ENCODE data around the gene STK33.

The STK33 gene

GRCh38 chr11:8621147-8621546 lies 27.1 kb upstream of the STK33 start:
- H3K9ac ChIP-seq (ENCODE audit: low read length in 2 of 2) = no peak overlapping the region
- H3K27me3 ChIP-seq (ENCODE audit: control insufficient read depth in 1 of 2, insufficient read depth in 2 of 2, low read length in 2 of 2) = no peaks in the 10 kb centered on the region
- H3K36me3 ChIP-seq (ENCODE audit: control insufficient read depth in 2 of 2, insufficient read depth in 2 of 2, low read length in 2 of 2) = peaks cover 42 to 58% of the 10 kb centered on the region in 2 donors
- H3K9me3 ChIP-seq (ENCODE audit: control insufficient read depth in 2 of 2, low read length in 2 of 2) = no peaks in the 10 kb centered on the region
- H3K4me3 ChIP-seq (ENCODE audit: low read length in 2 of 2) = no peak overlapping the region
- H3K27ac ChIP-seq (ENCODE audit: low read length) = no peak overlapping the region
- H3K4me1 ChIP-seq (ENCODE audit: control insufficient read depth, insufficient read depth, low read length) = no peaks in the 10 kb centered on the region

- H3K9me3 ChIP-seq (ENCODE audit: control insufficient read depth in 2 of 2, low read length in 2 of 2) = no peaks in the 10 kb centered on the region
- no peak overlapping the region for H3K27ac ChIP-seq (ENCODE audit: low read length)
- no peaks in the 10 kb centered on the region for H3K4me1 ChIP-seq (ENCODE audit: control insufficient read depth, insufficient read depth, low read length)
- H3K27me3 ChIP-seq (ENCODE audit: control insufficient read depth in 1 of 2, insufficient read depth in 2 of 2, low read length in 2 of 2) = no peaks in the 10 kb centered on the region
- no peak overlapping the region for H3K9ac ChIP-seq (ENCODE audit: low read length in 2 of 2)
- no peak overlapping the region for H3K4me3 ChIP-seq (ENCODE audit: low read length in 2 of 2)
- H3K36me3 ChIP-seq (ENCODE audit: control insufficient read depth in 2 of 2, insufficient read depth in 2 of 2, low read length in 2 of 2) = peaks cover 13 to 32% of the 10 kb centered on the region in 2 donors
Measured at GRCh38 chr11:8617063-8617462, 23.0 kb upstream of the STK33 start.

GRCh38 chr11:8615291-8616032 lies 21.4 kb upstream of the STK33 start:
- Histone ChIP-seq H3K9me3 (ENCODE audit: control insufficient read depth in 2 of 2, low read length in 2 of 2) (no peaks in the 10 kb centered on the region), H3K36me3 (ENCODE audit: control insufficient read depth in 2 of 2, insufficient read depth in 2 of 2, low read length in 2 of 2) (peaks cover 8 to 21% of the 10 kb centered on the region in 2 donors), H3K27me3 (ENCODE audit: control insufficient read depth in 1 of 2, insufficient read depth in 2 of 2, low read length in 2 of 2) (no peaks in the 10 kb centered on the region), H3K27ac (ENCODE audit: low read length) (no peak overlapping the region), H3K9ac (ENCODE audit: low read length in 2 of 2) (no peak overlapping the region), H3K4me3 (ENCODE audit: low read length in 2 of 2) (no peak overlapping the region), H3K4me1 (ENCODE audit: control insufficient read depth, insufficient read depth, low read length) (no peaks in the 10 kb centered on the region)

GRCh38 chr11:8614497-8614896 lies 20.5 kb upstream of the STK33 start:
- no peaks in the 10 kb centered on the region for H3K27me3 ChIP-seq (ENCODE audit: control insufficient read depth in 1 of 2, insufficient read depth in 2 of 2, low read length in 2 of 2)
- no peak overlapping the region for H3K27ac ChIP-seq (ENCODE audit: low read length)
- peaks cover 7 to 16% of the 10 kb centered on the region in 2 donors for H3K36me3 ChIP-seq (ENCODE audit: control insufficient read depth in 2 of 2, insufficient read depth in 2 of 2, low read length in 2 of 2)
- H3K4me1 ChIP-seq (ENCODE audit: control insufficient read depth, insufficient read depth, low read length) = no peaks in the 10 kb centered on the region
- H3K4me3 ChIP-seq (ENCODE audit: low read length in 2 of 2) = no peak overlapping the region
- no peak overlapping the region for H3K9ac ChIP-seq (ENCODE audit: low read length in 2 of 2)
- H3K9me3 ChIP-seq (ENCODE audit: control insufficient read depth in 2 of 2, low read length in 2 of 2) = no peaks in the 10 kb centered on the region

GRCh38 chr11:8613036-8613435 lies 19.0 kb upstream of the STK33 start:
- H3K4me3 ChIP-seq (ENCODE audit: low read length in 2 of 2) = no peak overlapping the region
- no peak overlapping the region for H3K27ac ChIP-seq (ENCODE audit: low read length)
- no peaks in the 10 kb centered on the region for H3K27me3 ChIP-seq (ENCODE audit: control insufficient read depth in 1 of 2, insufficient read depth in 2 of 2, low read length in 2 of 2)
- H3K9me3 ChIP-seq (ENCODE audit: control insufficient read depth in 2 of 2, low read length in 2 of 2) = no peaks in the 10 kb centered on the region
- H3K9ac ChIP-seq (ENCODE audit: low read length in 2 of 2) = no peak overlapping the region
- H3K36me3 ChIP-seq (ENCODE audit: control insufficient read depth in 2 of 2, insufficient read depth in 2 of 2, low read length in 2 of 2) = peaks cover 0 to 11% of the 10 kb centered on the region in 2 donors
- H3K4me1 ChIP-seq (ENCODE audit: control insufficient read depth, insufficient read depth, low read length) = no peaks in the 10 kb centered on the region

- Histone ChIP-seq H3K9ac (ENCODE audit: low read length in 2 of 2) (no peak overlapping the region), H3K27ac (ENCODE audit: low read length) (no peak overlapping the region), H3K4me1 (ENCODE audit: control insufficient read depth, insufficient read depth, low read length) (no peaks in the 10 kb centered on the region), H3K27me3 (ENCODE audit: control insufficient read depth in 1 of 2, insufficient read depth in 2 of 2, low read length in 2 of 2) (no peaks in the 10 kb centered on the region), H3K4me3 (ENCODE audit: low read length in 2 of 2) (no peak overlapping the region), H3K36me3 (ENCODE audit: control insufficient read depth in 2 of 2, insufficient read depth in 2 of 2, low read length in 2 of 2) (peaks cover 0 to 7% of the 10 kb centered on the region in 2 donors), H3K9me3 (ENCODE audit: control insufficient read depth in 2 of 2, low read length in 2 of 2) (no peaks in the 10 kb centered on the region)
Measured at GRCh38 chr11:8612522-8612921, 18.5 kb upstream of the STK33 start.

- Histone ChIP-seq H3K4me3 (ENCODE audit: low read length in 2 of 2) (no peak overlapping the region), H3K27ac (ENCODE audit: low read length) (no peak overlapping the region)
Measured at GRCh38 chr11:8610532-8611116, 16.6 kb upstream of the STK33 start.

GRCh38 chr11:8608652-8609051 lies 14.6 kb upstream of the STK33 start:
- Histone ChIP-seq H3K27me3 (ENCODE audit: control insufficient read depth in 1 of 2, insufficient read depth in 2 of 2, low read length in 2 of 2) (no peaks in the 10 kb centered on the region), H3K36me3 (ENCODE audit: control insufficient read depth in 2 of 2, insufficient read depth in 2 of 2, low read length in 2 of 2) (no peaks in the 10 kb centered on the region), H3K27ac (ENCODE audit: low read length) (no peak overlapping the region), H3K4me1 (ENCODE audit: control insufficient read depth, insufficient read depth, low read length) (peaks cover 8% of the 10 kb centered on the region), H3K9me3 (ENCODE audit: control insufficient read depth in 2 of 2, low read length in 2 of 2) (no peaks in the 10 kb centered on the region), H3K9ac (ENCODE audit: low read length in 2 of 2) (no peak overlapping the region), H3K4me3 (ENCODE audit: low read length in 2 of 2) (no peak overlapping the region)

More at GRCh38 chr11:8610532-8611116, 16.6 kb upstream of the STK33 start:
- no peaks in the 10 kb centered on the region for H3K27me3 ChIP-seq (ENCODE audit: control insufficient read depth in 1 of 2, insufficient read depth in 2 of 2, low read length in 2 of 2)
- H3K4me1 ChIP-seq (ENCODE audit: control insufficient read depth, insufficient read depth, low read length) = no peaks in the 10 kb centered on the region
- no peak overlapping the region for H3K9ac ChIP-seq (ENCODE audit: low read length in 2 of 2)
- H3K36me3 ChIP-seq (ENCODE audit: control insufficient read depth in 2 of 2, insufficient read depth in 2 of 2, low read length in 2 of 2) = no peaks in the 10 kb centered on the region
- H3K9me3 ChIP-seq (ENCODE audit: control insufficient read depth in 2 of 2, low read length in 2 of 2) = no peaks in the 10 kb centered on the region

- peaks cover 8% of the 10 kb centered on the region for H3K4me1 ChIP-seq (ENCODE audit: control insufficient read depth, insufficient read depth, low read length)
Measured at GRCh38 chr11:8605971-8606563, 12.0 kb upstream of the STK33 start.

GRCh38 chr11:8604078-8604723 lies 10.2 kb upstream of the STK33 start:
- Histone ChIP-seq H3K9ac (ENCODE audit: low read length in 2 of 2) (no peak overlapping the region), H3K36me3 (ENCODE audit: control insufficient read depth in 2 of 2, insufficient read depth in 2 of 2, low read length in 2 of 2) (no peaks in the 10 kb centered on the region), H3K4me3 (ENCODE audit: low read length in 2 of 2) (no peak overlapping the region), H3K4me1 (ENCODE audit: control insufficient read depth, insufficient read depth, low read length) (peaks cover 8% of the 10 kb centered on the region), H3K9me3 (ENCODE audit: control insufficient read depth in 2 of 2, low read length in 2 of 2) (no peaks in the 10 kb centered on the region), H3K27me3 (ENCODE audit: control insufficient read depth in 1 of 2, insufficient read depth in 2 of 2, low read length in 2 of 2) (no peaks in the 10 kb centered on the region), H3K27ac (ENCODE audit: low read length) (peak overlapping the region; percentile 49)

More at GRCh38 chr11:8605971-8606563, 12.0 kb upstream of the STK33 start:
- H3K4me3 ChIP-seq (ENCODE audit: low read length in 2 of 2) = no peak overlapping the region
- H3K27ac ChIP-seq (ENCODE audit: low read length) = no peak overlapping the region
- no peak overlapping the region for H3K9ac ChIP-seq (ENCODE audit: low read length in 2 of 2)
- no peaks in the 10 kb centered on the region for H3K9me3 ChIP-seq (ENCODE audit: control insufficient read depth in 2 of 2, low read length in 2 of 2)
- H3K27me3 ChIP-seq (ENCODE audit: control insufficient read depth in 1 of 2, insufficient read depth in 2 of 2, low read length in 2 of 2) = no peaks in the 10 kb centered on the region
- H3K36me3 ChIP-seq (ENCODE audit: control insufficient read depth in 2 of 2, insufficient read depth in 2 of 2, low read length in 2 of 2) = no peaks in the 10 kb centered on the region
